ENCODE measurements around the gene GABRB1. TPM values are rescaled to one million over a fixed set of nuclear protein-coding genes. Genes with fewer than 3 reads are reported as not detected.

GABRB1 gene
- total and polyA plus RNA-seq, 2 experiments from 2014 or later = 2.8 to 5.5 TPM

DNA sequence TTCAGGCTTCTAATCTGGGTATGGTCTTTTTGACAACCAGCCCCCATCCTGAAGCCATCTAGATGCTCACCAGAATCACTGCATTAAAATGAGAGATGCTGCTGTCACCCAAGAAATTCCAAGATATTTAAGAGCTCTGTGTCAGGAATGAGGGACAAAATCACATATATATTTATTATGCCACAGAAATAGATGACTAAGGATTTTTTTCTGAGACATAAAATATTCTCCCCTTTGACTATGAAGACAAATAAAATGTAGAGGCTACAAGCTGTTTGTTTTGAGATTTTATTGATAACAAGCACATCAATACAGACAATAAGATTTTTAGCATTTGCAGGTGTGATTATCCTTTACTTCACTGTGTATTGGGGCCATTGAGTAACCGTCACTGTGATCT, 354.8 kb downstream of the GABRB1 start:
- H2AFZ ChIP-seq = no peak overlapping the region
- no peaks in the 10 kb centered on the region for H3K27me3 ChIP-seq
- H4K20me1 ChIP-seq (ENCODE audit: insufficient read depth, poor library complexity, severe bottlenecking) = no peaks in the 10 kb centered on the region
- H3K4me2 ChIP-seq = no peak overlapping the region
- no peak overlapping the region for H3K27ac ChIP-seq
- DNase-seq (ENCODE audit: low spot score) = no peak
- WGBS (ENCODE audit: low lambda C conversion rate, missing lambda C conversion rate) = 82% methylated on average over 1 of the region's 1 CpG
- H3K9me2 ChIP-seq (replicated peaks; ENCODE audit: insufficient read depth) = no peaks in the 10 kb centered on the region
- H3K36me3 ChIP-seq (replicated peaks; ENCODE audit: insufficient read depth, low read depth) = no peaks in the 10 kb centered on the region
- no peaks in the 10 kb centered on the region for H3K9me3 ChIP-seq (ENCODE audit: low read depth)
- H3K4me1 ChIP-seq (ENCODE audit: insufficient read depth) = no peaks in the 10 kb centered on the region
- H3K79me2 ChIP-seq = no peaks in the 10 kb centered on the region
- TF ChIP-seq EZH2 (IDR thresholded peaks at IDR 0.05; ENCODE audit: borderline replicate concordance) = no peak
- H3K4me3 ChIP-seq = no peak overlapping the region

GRCh38 chr4:47386561-47387235, 355.3 kb downstream of the GABRB1 start:
- no peaks in the 10 kb centered on the region for H4K20me1 ChIP-seq (ENCODE audit: insufficient read depth, poor library complexity, severe bottlenecking)
- DNase-seq (ENCODE audit: low spot score) = no peak
- TF ChIP-seq EZH2phosphoT487 (IDR thresholded peaks at IDR 0.05; ENCODE audit: low read depth, severe bottlenecking, unreplicated experiment) (no peak), EZH2 (IDR thresholded peaks at IDR 0.05; ENCODE audit: borderline replicate concordance) (no peak)
- WGBS (ENCODE audit: low lambda C conversion rate, missing lambda C conversion rate) = 65% methylated on average over 2 of the region's 2 CpGs
- H3K36me3 ChIP-seq (replicated peaks; ENCODE audit: insufficient read depth, low read depth) = no peaks in the 10 kb centered on the region
- no peaks in the 10 kb centered on the region for H3K4me1 ChIP-seq (ENCODE audit: insufficient read depth)
- no peaks in the 10 kb centered on the region for H3K9me3 ChIP-seq (ENCODE audit: low read depth)
- no peak overlapping the region for H3K4me2 ChIP-seq
- no peak overlapping the region for H3K27ac ChIP-seq
- no peak overlapping the region for H3K4me3 ChIP-seq
- H3K9me2 ChIP-seq (replicated peaks; ENCODE audit: insufficient read depth) = no peaks in the 10 kb centered on the region
- H3K27me3 ChIP-seq = no peaks in the 10 kb centered on the region
- H3K79me2 ChIP-seq = no peaks in the 10 kb centered on the region
- H2AFZ ChIP-seq = no peak overlapping the region

DNA sequence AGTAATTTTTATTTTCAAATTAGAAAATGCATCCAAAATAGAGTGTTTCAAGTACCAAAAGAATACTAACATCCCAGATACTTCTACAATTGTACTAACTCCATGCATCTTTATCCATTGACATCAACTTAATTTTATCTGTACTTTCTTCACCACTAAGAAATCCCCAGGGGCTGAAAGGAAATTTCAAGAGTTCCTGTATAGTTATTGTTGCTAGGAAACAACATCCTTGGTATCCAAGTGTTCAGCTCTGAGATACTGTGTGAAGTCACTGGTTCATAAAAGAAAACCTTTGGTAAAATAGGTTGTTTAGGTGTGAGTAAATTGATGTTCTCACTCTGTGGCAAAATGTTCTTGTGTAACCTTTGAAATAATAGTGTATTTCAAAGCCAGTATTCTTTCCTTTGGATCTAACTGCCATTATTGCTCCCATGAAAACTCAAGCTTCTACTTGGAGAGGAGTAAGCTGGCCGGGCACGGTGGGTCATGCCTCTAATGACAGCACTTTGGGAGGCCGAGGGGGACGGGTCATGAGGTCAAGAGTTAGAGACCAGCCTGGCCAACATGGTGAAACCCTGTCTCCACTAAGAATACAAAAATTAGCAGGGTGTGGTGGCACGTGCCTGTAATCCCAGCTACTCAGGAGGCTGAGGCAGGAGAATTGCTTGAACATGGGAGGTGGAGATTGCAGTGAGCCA, 359.2 kb downstream of the GABRB1 start:
- H3K4me3 ChIP-seq = no peak overlapping the region

GRCh38 chr4:47391256-47391655, 359.9 kb downstream of the GABRB1 start:
- DNase-seq (ENCODE audit: low spot score) = no peak
- Histone ChIP-seq H3K36me3 (replicated peaks; ENCODE audit: insufficient read depth, low read depth) (no peaks in the 10 kb centered on the region), H3K9me3 (ENCODE audit: low read depth) (no peaks in the 10 kb centered on the region), H3K9me2 (replicated peaks; ENCODE audit: insufficient read depth) (no peaks in the 10 kb centered on the region), H3K4me3 (no peak overlapping the region), H4K20me1 (ENCODE audit: insufficient read depth, poor library complexity, severe bottlenecking) (no peaks in the 10 kb centered on the region), H3K4me2 (no peak overlapping the region), H3K27ac (no peak overlapping the region), H2AFZ (no peak overlapping the region), H3K27me3 (no peaks in the 10 kb centered on the region), H3K4me1 (ENCODE audit: insufficient read depth) (no peaks in the 10 kb centered on the region), H3K79me2 (no peaks in the 10 kb centered on the region)
- 94% methylated on average over 3 of the region's 3 CpGs for WGBS (ENCODE audit: low lambda C conversion rate, missing lambda C conversion rate)
- TF ChIP-seq EZH2 (IDR thresholded peaks at IDR 0.05; ENCODE audit: borderline replicate concordance) (no peak), EZH2phosphoT487 (IDR thresholded peaks at IDR 0.05; ENCODE audit: low read depth, severe bottlenecking, unreplicated experiment) (no peak)
- TF ChIP-seq, protein P1, sequence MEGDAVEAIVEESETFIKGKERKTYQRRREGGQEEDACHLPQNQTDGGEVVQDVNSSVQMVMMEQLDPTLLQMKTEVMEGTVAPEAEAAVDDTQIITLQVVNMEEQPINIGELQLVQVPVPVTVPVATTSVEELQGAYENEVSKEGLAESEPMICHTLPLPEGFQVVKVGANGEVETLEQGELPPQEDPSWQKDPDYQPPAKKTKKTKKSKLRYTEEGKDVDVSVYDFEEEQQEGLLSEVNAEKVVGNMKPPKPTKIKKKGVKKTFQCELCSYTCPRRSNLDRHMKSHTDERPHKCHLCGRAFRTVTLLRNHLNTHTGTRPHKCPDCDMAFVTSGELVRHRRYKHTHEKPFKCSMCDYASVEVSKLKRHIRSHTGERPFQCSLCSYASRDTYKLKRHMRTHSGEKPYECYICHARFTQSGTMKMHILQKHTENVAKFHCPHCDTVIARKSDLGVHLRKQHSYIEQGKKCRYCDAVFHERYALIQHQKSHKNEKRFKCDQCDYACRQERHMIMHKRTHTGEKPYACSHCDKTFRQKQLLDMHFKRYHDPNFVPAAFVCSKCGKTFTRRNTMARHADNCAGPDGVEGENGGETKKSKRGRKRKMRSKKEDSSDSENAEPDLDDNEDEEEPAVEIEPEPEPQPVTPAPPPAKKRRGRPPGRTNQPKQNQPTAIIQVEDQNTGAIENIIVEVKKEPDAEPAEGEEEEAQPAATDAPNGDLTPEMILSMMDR (IDR thresholded peaks at IDR 0.05; ENCODE audit: poor library complexity) = no peak

More for the DNA sequence above, 359.2 kb downstream of the GABRB1 start:
- H4K20me1 ChIP-seq (ENCODE audit: insufficient read depth, poor library complexity, severe bottlenecking) = no peaks in the 10 kb centered on the region
- WGBS (ENCODE audit: low lambda C conversion rate, missing lambda C conversion rate) = 87% methylated on average over 5 of the region's 5 CpGs
- no peaks in the 10 kb centered on the region for H3K9me2 ChIP-seq (replicated peaks; ENCODE audit: insufficient read depth)
- no peak for DNase-seq (ENCODE audit: low spot score)
- H3K4me2 ChIP-seq = no peak overlapping the region
- H3K36me3 ChIP-seq (replicated peaks; ENCODE audit: insufficient read depth, low read depth) = no peaks in the 10 kb centered on the region
- no peaks in the 10 kb centered on the region for H3K27me3 ChIP-seq
- H3K4me1 ChIP-seq (ENCODE audit: insufficient read depth) = no peaks in the 10 kb centered on the region
- TF ChIP-seq EZH2 (IDR thresholded peaks at IDR 0.05; ENCODE audit: borderline replicate concordance) (no peak), EZH2phosphoT487 (IDR thresholded peaks at IDR 0.05; ENCODE audit: low read depth, severe bottlenecking, unreplicated experiment) (no peak)
- TF ChIP-seq, protein P1 (IDR thresholded peaks at IDR 0.05; ENCODE audit: poor library complexity) = no peak
- no peaks in the 10 kb centered on the region for H3K9me3 ChIP-seq (ENCODE audit: low read depth)
- H3K27ac ChIP-seq = no peak overlapping the region
- H2AFZ ChIP-seq = no peak overlapping the region
- H3K79me2 ChIP-seq = no peaks in the 10 kb centered on the region
